WTC11 (cell line): ENCODE results near the gene TSNAXIP1.

ENCODE experiments used
- CREB1 ChIP-seq: sonication (generic); formaldehyde crosslinking; IDR thresholded peaks from 2 replicates; pipeline ENCODE4 v1.8.0; 2023; ENCODE audit warnings: mild to moderate bottlenecking, missing genetic modification reagents
- E2F4 ChIP-seq: sonication (generic); formaldehyde crosslinking; IDR thresholded peaks from 2 replicates; pipeline ENCODE4 v1.8.1; 2022; ENCODE audit warnings: low read depth, mild to moderate bottlenecking, moderate library complexity, missing genetic modification reagents, borderline replicate concordance
- ESRRA ChIP-seq: sonication (generic); formaldehyde crosslinking; IDR thresholded peaks from 2 replicates; pipeline ENCODE4 v1.8.1; 2022; ENCODE audit warnings: mild to moderate bottlenecking, missing genetic modification reagents, borderline replicate concordance
- FOXP1 ChIP-seq: sonication (generic); formaldehyde crosslinking; IDR thresholded peaks from 2 replicates; pipeline ENCODE4 v1.8.0; 2022; ENCODE audit warnings: missing genetic modification reagents, mild to moderate bottlenecking, moderate library complexity, borderline replicate concordance
- NR2C2 ChIP-seq: sonication (generic); formaldehyde crosslinking; IDR thresholded peaks from 2 replicates; pipeline ENCODE4 v1.8.0; 2022; ENCODE audit warnings: mild to moderate bottlenecking, missing genetic modification reagents
- NR3C1 ChIP-seq: sonication (generic); formaldehyde crosslinking; conservative IDR thresholded peaks from 2 replicates; pipeline ENCODE4 v1.8.1; 2023; ENCODE audit warnings: low read depth, mild to moderate bottlenecking, missing genetic modification reagents
- TEAD4 ChIP-seq: sonication (generic); formaldehyde crosslinking; IDR thresholded peaks from 2 replicates; pipeline ENCODE4 v1.8.0; 2022; ENCODE audit warnings: mild to moderate bottlenecking, missing genetic modification reagents
- ZNF121 ChIP-seq: sonication (generic); formaldehyde crosslinking; IDR thresholded peaks from 2 replicates; pipeline ENCODE4 v1.8.0; 2023; ENCODE audit warnings: missing genetic modification reagents
- TF ChIP-seq, protein P1 (sequence below): fragments of 200-600 bp; IDR thresholded peaks from 2 replicates; pipeline ENCODE4 v1.8.0; 2022; ENCODE audit warnings: antibody characterized with exemption
- TF ChIP-seq, protein P2 (sequence below): sonication (generic); formaldehyde crosslinking; IDR thresholded peaks from 2 replicates; pipeline ENCODE4 v1.8.1; 2023; ENCODE audit warnings: mild to moderate bottlenecking, missing genetic modification reagents, moderate library complexity
- TF ChIP-seq, protein P3 (sequence below): sonication (generic); formaldehyde crosslinking; IDR thresholded peaks from 2 replicates; pipeline ENCODE4 v1.8.0; 2022; ENCODE audit warnings: mild to moderate bottlenecking, missing genetic modification reagents

GRCh38 chr16:67786491-67786890 lies 20.2 kb upstream of the TSNAXIP1 start:
- TF ChIP-seq E2F4, result no peak
- TF ChIP-seq, protein P1, sequence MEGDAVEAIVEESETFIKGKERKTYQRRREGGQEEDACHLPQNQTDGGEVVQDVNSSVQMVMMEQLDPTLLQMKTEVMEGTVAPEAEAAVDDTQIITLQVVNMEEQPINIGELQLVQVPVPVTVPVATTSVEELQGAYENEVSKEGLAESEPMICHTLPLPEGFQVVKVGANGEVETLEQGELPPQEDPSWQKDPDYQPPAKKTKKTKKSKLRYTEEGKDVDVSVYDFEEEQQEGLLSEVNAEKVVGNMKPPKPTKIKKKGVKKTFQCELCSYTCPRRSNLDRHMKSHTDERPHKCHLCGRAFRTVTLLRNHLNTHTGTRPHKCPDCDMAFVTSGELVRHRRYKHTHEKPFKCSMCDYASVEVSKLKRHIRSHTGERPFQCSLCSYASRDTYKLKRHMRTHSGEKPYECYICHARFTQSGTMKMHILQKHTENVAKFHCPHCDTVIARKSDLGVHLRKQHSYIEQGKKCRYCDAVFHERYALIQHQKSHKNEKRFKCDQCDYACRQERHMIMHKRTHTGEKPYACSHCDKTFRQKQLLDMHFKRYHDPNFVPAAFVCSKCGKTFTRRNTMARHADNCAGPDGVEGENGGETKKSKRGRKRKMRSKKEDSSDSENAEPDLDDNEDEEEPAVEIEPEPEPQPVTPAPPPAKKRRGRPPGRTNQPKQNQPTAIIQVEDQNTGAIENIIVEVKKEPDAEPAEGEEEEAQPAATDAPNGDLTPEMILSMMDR, result no peak
- no peak for TF ChIP-seq ZNF121 (CRISPR knock-in tag)
- no peak for TF ChIP-seq NR2C2 (CRISPR knock-in tag)
- no peak for TF ChIP-seq FOXP1 (CRISPR knock-in tag)
- TF ChIP-seq, protein P2, sequence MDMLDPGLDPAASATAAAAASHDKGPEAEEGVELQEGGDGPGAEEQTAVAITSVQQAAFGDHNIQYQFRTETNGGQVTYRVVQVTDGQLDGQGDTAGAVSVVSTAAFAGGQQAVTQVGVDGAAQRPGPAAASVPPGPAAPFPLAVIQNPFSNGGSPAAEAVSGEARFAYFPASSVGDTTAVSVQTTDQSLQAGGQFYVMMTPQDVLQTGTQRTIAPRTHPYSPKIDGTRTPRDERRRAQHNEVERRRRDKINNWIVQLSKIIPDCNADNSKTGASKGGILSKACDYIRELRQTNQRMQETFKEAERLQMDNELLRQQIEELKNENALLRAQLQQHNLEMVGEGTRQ (CRISPR knock-in tag), result no peak
- no peak for TF ChIP-seq TEAD4 (CRISPR knock-in tag)
- TF ChIP-seq CREB1 (CRISPR knock-in tag), result no peak
- TF ChIP-seq NR3C1 (CRISPR knock-in tag), result no peak
- TF ChIP-seq, protein P3, sequence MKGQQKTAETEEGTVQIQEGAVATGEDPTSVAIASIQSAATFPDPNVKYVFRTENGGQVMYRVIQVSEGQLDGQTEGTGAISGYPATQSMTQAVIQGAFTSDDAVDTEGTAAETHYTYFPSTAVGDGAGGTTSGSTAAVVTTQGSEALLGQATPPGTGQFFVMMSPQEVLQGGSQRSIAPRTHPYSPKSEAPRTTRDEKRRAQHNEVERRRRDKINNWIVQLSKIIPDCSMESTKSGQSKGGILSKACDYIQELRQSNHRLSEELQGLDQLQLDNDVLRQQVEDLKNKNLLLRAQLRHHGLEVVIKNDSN (CRISPR knock-in tag), result no peak
- TF ChIP-seq ESRRA (CRISPR knock-in tag), result no peak
